Stimulated activated effector memory CD8-positive, alpha-beta T cell treated with anti-CD3 and anti-CD28 coated beads, Interleukin-12 subunit alpha, Interleukin-12 subunit beta, amount 100 ng/mL, for 72 hours (primary cell): ENCODE measurements around the gene MAP2K3.
A peak's percentile ranks its signal among the peaks of the same experiment; 100 is the strongest.
"Not testable (repeated sequence)": the region's sequence is repeated elsewhere in the genome, so short reads cannot be mapped to it uniquely, and the experiment has no call there.

Experiments used
- ATAC-seq: fragments of 150-1000 bp; cut with Tn5 transposase; 2 replicates; pipeline ENCODE4 v1.10.0; 2021
- DNase-seq, 2 donors: peaks; one replicate each; pipeline ENCODE4 v3.0.0; 2021 to 2022; ENCODE audit warnings: low spot score in 2 of 2
- H3K27ac Mint-ChIP-seq: one replicate; pipeline ENCODE4 v1.8.0; 2022; ENCODE audit warnings: mild to moderate bottlenecking, mixed read lengths
- H3K36me3 Mint-ChIP-seq: one replicate; pipeline ENCODE4 v1.8.0; 2022; ENCODE audit warnings: mild to moderate bottlenecking, mixed read lengths
- H3K4me1 Mint-ChIP-seq: one replicate; pipeline ENCODE4 v1.8.0; 2022; ENCODE audit warnings: mixed read lengths
- H3K4me3 Mint-ChIP-seq: one replicate; pipeline ENCODE4 v1.8.0; 2022; ENCODE audit warnings: mild to moderate bottlenecking, mixed read lengths
- H3K9me3 Mint-ChIP-seq: one replicate; pipeline ENCODE4 v1.8.0; 2022; ENCODE audit warnings: mixed read lengths

The MAP2K3 gene

GRCh38 chr17:21317821-21318220, 33.3 kb downstream of the MAP2K3 start:
- not testable (repeated sequence) for H3K9me3 Mint-ChIP-seq, DNase-seq, H3K27ac Mint-ChIP-seq, ATAC-seq, H3K4me1 Mint-ChIP-seq, H3K4me3 Mint-ChIP-seq
- H3K36me3 Mint-ChIP-seq: peaks cover 26% of the 10 kb centered on the region

- Mint-ChIP-seq H3K4me3 (no peak overlapping the region), H3K36me3 (peaks cover 20% of the 10 kb centered on the region), H3K4me1 (peaks cover 6% of the 10 kb centered on the region), H3K27ac (no peak overlapping the region), H3K9me3 (no peaks in the 10 kb centered on the region)
- ATAC-seq (no peak), DNase-seq (no peak)
Measured at GRCh38 chr17:21318439-21318838, 33.9 kb downstream of the MAP2K3 start.

- not testable (repeated sequence) for H3K4me1 Mint-ChIP-seq, DNase-seq, H3K9me3 Mint-ChIP-seq, ATAC-seq, H3K4me3 Mint-ChIP-seq, H3K27ac Mint-ChIP-seq
- peaks cover 15% of the 10 kb centered on the region for H3K36me3 Mint-ChIP-seq
Measured at GRCh38 chr17:21318856-21319255, 34.3 kb downstream of the MAP2K3 start.

- not testable (repeated sequence) for H3K4me1 Mint-ChIP-seq, DNase-seq, ATAC-seq, H3K4me3 Mint-ChIP-seq, H3K9me3 Mint-ChIP-seq, H3K27ac Mint-ChIP-seq
- peaks cover 11% of the 10 kb centered on the region for H3K36me3 Mint-ChIP-seq
Measured at GRCh38 chr17:21319256-21319655, 34.7 kb downstream of the MAP2K3 start.

GRCh38 chr17:21319686-21320375, 35.3 kb downstream of the MAP2K3 start:
- not testable (repeated sequence) for H3K4me1 Mint-ChIP-seq, ATAC-seq, H3K4me3 Mint-ChIP-seq, DNase-seq, H3K36me3 Mint-ChIP-seq, H3K9me3 Mint-ChIP-seq
- peak overlapping the region; percentile 17 for H3K27ac Mint-ChIP-seq

- H3K4me1 Mint-ChIP-seq, DNase-seq, ATAC-seq, H3K9me3 Mint-ChIP-seq, H3K27ac Mint-ChIP-seq, H3K36me3 Mint-ChIP-seq, H3K4me3 Mint-ChIP-seq: not testable (repeated sequence)
Measured at GRCh38 chr17:21320430-21320829, 35.9 kb downstream of the MAP2K3 start.

GRCh38 chr17:21321061-21321460, 36.5 kb downstream of the MAP2K3 start:
- not testable (repeated sequence) for H3K36me3 Mint-ChIP-seq, H3K4me1 Mint-ChIP-seq, ATAC-seq, H3K9me3 Mint-ChIP-seq, H3K27ac Mint-ChIP-seq, H3K4me3 Mint-ChIP-seq, DNase-seq

- ATAC-seq, DNase-seq, H3K4me3 Mint-ChIP-seq, H3K36me3 Mint-ChIP-seq, H3K4me1 Mint-ChIP-seq, H3K27ac Mint-ChIP-seq, H3K9me3 Mint-ChIP-seq: not testable (repeated sequence)
Measured at GRCh38 chr17:21321744-21322191, 37.3 kb downstream of the MAP2K3 start.

GRCh38 chr17:21323257-21324111, 39.0 kb downstream of the MAP2K3 start:
- not testable (repeated sequence) for ATAC-seq, H3K36me3 Mint-ChIP-seq, H3K4me1 Mint-ChIP-seq, H3K9me3 Mint-ChIP-seq, DNase-seq
- Mint-ChIP-seq H3K27ac (peak overlapping the region; percentile 53), H3K4me3 (peak overlapping the region; percentile 80)

- not testable (repeated sequence) for H3K4me3 Mint-ChIP-seq, H3K27ac Mint-ChIP-seq, H3K9me3 Mint-ChIP-seq, DNase-seq, H3K4me1 Mint-ChIP-seq, ATAC-seq, H3K36me3 Mint-ChIP-seq
Measured at GRCh38 chr17:21324741-21325140, 40.2 kb downstream of the MAP2K3 start.

- ATAC-seq, DNase-seq, H3K27ac Mint-ChIP-seq, H3K36me3 Mint-ChIP-seq, H3K4me3 Mint-ChIP-seq, H3K9me3 Mint-ChIP-seq, H3K4me1 Mint-ChIP-seq: not testable (repeated sequence)
Measured at GRCh38 chr17:21327921-21328320, 43.4 kb downstream of the MAP2K3 start.

GRCh38 chr17:21328778-21329177, 44.3 kb downstream of the MAP2K3 start:
- not testable (repeated sequence) for H3K4me1 Mint-ChIP-seq, H3K36me3 Mint-ChIP-seq, DNase-seq, ATAC-seq, H3K27ac Mint-ChIP-seq, H3K4me3 Mint-ChIP-seq, H3K9me3 Mint-ChIP-seq

GRCh38 chr17:21330436-21331160, 46.1 kb downstream of the MAP2K3 start:
- H3K9me3 Mint-ChIP-seq: peaks cover 3% of the 10 kb centered on the region
- H3K4me3 Mint-ChIP-seq: no peak overlapping the region
- ATAC-seq (no peak), DNase-seq (no peak)
- no peaks in the 10 kb centered on the region for H3K4me1 Mint-ChIP-seq
- no peaks in the 10 kb centered on the region for H3K36me3 Mint-ChIP-seq
- H3K27ac Mint-ChIP-seq: no peak overlapping the region

GRCh38 chr17:21336541-21337294, 52.2 kb downstream of the MAP2K3 start:
- not testable (repeated sequence) for DNase-seq, ATAC-seq

More at GRCh38 chr17:21336541-21337294, 52.2 kb downstream of the MAP2K3 start:
- not testable (repeated sequence) for H3K4me3 Mint-ChIP-seq, H3K4me1 Mint-ChIP-seq, H3K9me3 Mint-ChIP-seq, H3K27ac Mint-ChIP-seq, H3K36me3 Mint-ChIP-seq
